ENCODE measurements around the gene USF1. TPM values are rescaled to one million over a fixed set of nuclear protein-coding genes. Genes with fewer than 3 reads are reported as not detected.

The USF1 gene
- total RNA-seq, 1 experiment from 2014 or later: 57.9 TPM

GRCh38 chr1:161092621-161093028 is 46.8 kb upstream of the USF1 start:
- intact Hi-C loops (cut with micrococcal nuclease; ENCODE audit: unreplicated experiment): loop anchor here (5.0 to 10.0 kb wide), 2 partner anchors 45 to 368 kb away; partner anchors contain the start of gene USF1
- no peak for DNase-seq (ENCODE audit: low spot score)
- ChIA-PET POLR2A (ENCODE audit: low non-redundant PET) (no interaction called here), CTCF (no interaction called here)
- BruUV-seq (replicated peaks): no TSS peak
- H3K36me3 ChIP-seq (ENCODE audit: insufficient read depth, low read length, poor library complexity, severe bottlenecking): no peaks in the 10 kb centered on the region
- no peaks in the 10 kb centered on the region for H3K4me1 ChIP-seq (ENCODE audit: insufficient read depth, low read length, poor library complexity, severe bottlenecking)
- no peak overlapping the region for H3K27ac ChIP-seq (ENCODE audit: low read depth, low read length, poor library complexity, severe bottlenecking)
- H3K27me3 ChIP-seq (replicated peaks; ENCODE audit: insufficient read depth, low read depth, low read length, poor library complexity): peaks cover 3% of the 10 kb centered on the region
- no peak for TF ChIP-seq CTCF (conservative IDR thresholded peaks at IDR 0.05; ENCODE audit: low read depth, low read length)
- no peak for TF ChIP-seq EZH2 (IDR thresholded peaks at IDR 0.05; ENCODE audit: borderline replicate concordance, low read depth, low read length, poor library complexity, severe bottlenecking)
- no peak overlapping the region for H3K4me3 ChIP-seq (ENCODE audit: low read depth, low read length, poor library complexity, severe bottlenecking)
- H3K9me3 ChIP-seq (ENCODE audit: low read depth, low read length, poor library complexity, severe bottlenecking): no peaks in the 10 kb centered on the region

- no peak for DNase-seq (ENCODE audit: low spot score)
- no peaks in the 10 kb centered on the region for H3K9me3 ChIP-seq (ENCODE audit: low read depth, low read length, poor library complexity, severe bottlenecking)
- POLR2A ChIA-PET (ENCODE audit: low non-redundant PET): no interaction called here
- H3K4me3 ChIP-seq (ENCODE audit: low read depth, low read length, poor library complexity, severe bottlenecking): no peak overlapping the region
- no peaks in the 10 kb centered on the region for H3K36me3 ChIP-seq (ENCODE audit: insufficient read depth, low read length, poor library complexity, severe bottlenecking)
- H3K27ac ChIP-seq (ENCODE audit: low read depth, low read length, poor library complexity, severe bottlenecking): no peak overlapping the region
- TF ChIP-seq EZH2 (IDR thresholded peaks at IDR 0.05; ENCODE audit: borderline replicate concordance, low read depth, low read length, poor library complexity, severe bottlenecking) (no peak), CTCF (conservative IDR thresholded peaks at IDR 0.05; ENCODE audit: low read depth, low read length) (no peak)
- intact Hi-C loops (cut with micrococcal nuclease; ENCODE audit: unreplicated experiment): loop anchor here (5.0 to 10.0 kb wide), 2 partner anchors 45 to 367 kb away; partner anchors contain the start of gene USF1
- H3K27me3 ChIP-seq (replicated peaks; ENCODE audit: insufficient read depth, low read depth, low read length, poor library complexity): peaks cover 3% of the 10 kb centered on the region
- no peaks in the 10 kb centered on the region for H3K4me1 ChIP-seq (ENCODE audit: insufficient read depth, low read length, poor library complexity, severe bottlenecking)
- CTCF ChIA-PET: no interaction called here
- BruUV-seq (replicated peaks): no TSS peak
These were observed 46.2 kb upstream of the USF1 start for GRCh38 chr1:161091796-161092507.

GRCh38 chr1:161091093-161091492 is 45.3 kb upstream of the USF1 start:
- H3K27me3 ChIP-seq (replicated peaks; ENCODE audit: insufficient read depth, low read depth, low read length, poor library complexity): peaks cover 3% of the 10 kb centered on the region
- no peak for DNase-seq (ENCODE audit: low spot score)
- no peaks in the 10 kb centered on the region for H3K4me1 ChIP-seq (ENCODE audit: insufficient read depth, low read length, poor library complexity, severe bottlenecking)
- BruUV-seq (replicated peaks): no TSS peak
- CTCF ChIA-PET: no interaction called here
- no peaks in the 10 kb centered on the region for H3K36me3 ChIP-seq (ENCODE audit: insufficient read depth, low read length, poor library complexity, severe bottlenecking)
- no peaks in the 10 kb centered on the region for H3K9me3 ChIP-seq (ENCODE audit: low read depth, low read length, poor library complexity, severe bottlenecking)
- no peak for TF ChIP-seq CTCF (conservative IDR thresholded peaks at IDR 0.05; ENCODE audit: low read depth, low read length)
- TF ChIP-seq EZH2 (IDR thresholded peaks at IDR 0.05; ENCODE audit: borderline replicate concordance, low read depth, low read length, poor library complexity, severe bottlenecking): no peak
- no peak overlapping the region for H3K4me3 ChIP-seq (ENCODE audit: low read depth, low read length, poor library complexity, severe bottlenecking)
- H3K27ac ChIP-seq (ENCODE audit: low read depth, low read length, poor library complexity, severe bottlenecking): no peak overlapping the region
- POLR2A ChIA-PET (ENCODE audit: low non-redundant PET): no interaction called here
- intact Hi-C loops (cut with micrococcal nuclease; ENCODE audit: unreplicated experiment): loop anchor here (5.0 to 10.0 kb wide), 2 partner anchors 44 to 366 kb away; partner anchors contain the start of gene USF1
